Parathyroid adenoma (tissue), 2 donors: Measurements from ENCODE around the gene VENTX.
"Not testable (repeated sequence)": the region's sequence is repeated elsewhere in the genome, so short reads cannot be mapped to it uniquely, and the experiment has no call there.

Experiments
- H2AFZ ChIP-seq: fragments of 300-600 bp; sonication (generic); one replicate; pipeline ENCODE4 v1.7.0; 2017; ENCODE audit warnings: antibody characterized with exemption, mild to moderate bottlenecking
- H3K27ac ChIP-seq: fragments of 300-600 bp; sonication (generic); one replicate; pipeline ENCODE4 v1.7.0; 2017
- H3K27me3 ChIP-seq: fragments of 300-600 bp; sonication (generic); one replicate; pipeline ENCODE4 v1.7.0; 2017; ENCODE audit warnings: low read length; ENCODE audit not compliant: control insufficient read depth, insufficient read depth
- H3K36me3 ChIP-seq: fragments of 300-600 bp; sonication (generic); one replicate; pipeline ENCODE4 v1.7.0; 2017; ENCODE audit warnings: low read length; ENCODE audit not compliant: control insufficient read depth, insufficient read depth
- H3K4me1 ChIP-seq: fragments of 300-600 bp; sonication (generic); one replicate; pipeline ENCODE4 v1.7.0; 2017; ENCODE audit warnings: control low read depth
- H3K4me2 ChIP-seq: fragments of 300-600 bp; sonication (generic); one replicate; pipeline ENCODE4 v1.7.0; 2017; ENCODE audit warnings: low read length
- H3K4me3 ChIP-seq: fragments of 300-600 bp; sonication (generic); one replicate; pipeline ENCODE4 v1.7.0; 2017; ENCODE audit warnings: low read depth, low read length
- H3K79me2 ChIP-seq: fragments of 300-600 bp; sonication (generic); one replicate; pipeline ENCODE4 v1.7.0; 2017; ENCODE audit warnings: control low read depth
- H3K9ac ChIP-seq: fragments of 300-600 bp; sonication (generic); one replicate; pipeline ENCODE4 v1.7.0; 2017; ENCODE audit warnings: mild to moderate bottlenecking
- H3K9me3 ChIP-seq: fragments of 300-600 bp; sonication (generic); one replicate; pipeline ENCODE4 v1.7.0; 2017; ENCODE audit warnings: low read length; ENCODE audit not compliant: control insufficient read depth
- TF ChIP-seq, protein P1 (sequence below): fragments of 300-600 bp; sonication (generic); IDR thresholded peaks from one replicate; pipeline ENCODE4 v1.7.0; 2017; ENCODE audit warnings: antibody characterized with exemption, mild to moderate bottlenecking
- donor health status: primary hyperparathyroidism.

Gene VENTX

DNA sequence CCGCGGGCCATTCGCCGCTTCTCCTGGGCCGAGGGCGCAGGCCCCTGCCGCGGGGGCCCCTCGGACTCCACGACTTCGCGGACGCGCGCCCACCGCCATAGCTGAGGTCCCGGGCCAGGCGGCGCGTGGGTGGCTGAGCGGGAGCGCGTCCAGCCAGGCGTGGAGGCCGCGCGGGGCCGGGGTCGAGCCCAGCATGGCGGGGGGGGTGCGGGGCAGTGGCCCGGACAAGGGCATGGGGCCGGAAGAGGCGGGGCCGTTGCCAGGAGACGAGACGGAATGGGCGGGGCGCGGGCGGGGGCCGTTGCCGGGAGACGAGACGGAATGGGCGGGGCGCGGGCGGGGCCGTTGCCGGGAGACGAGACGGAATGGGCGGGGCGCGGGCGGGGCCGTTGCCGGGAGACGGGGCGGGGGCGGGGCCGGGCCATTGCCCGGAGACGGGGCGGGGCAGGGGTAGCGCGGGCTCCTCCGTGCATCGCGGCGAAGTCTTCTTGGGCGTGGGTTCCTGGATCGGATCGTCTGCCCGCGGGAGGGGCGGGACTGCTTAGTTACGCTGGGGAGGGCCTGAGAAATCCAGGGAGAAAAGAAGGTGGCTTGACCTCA lies 24.2 kb downstream of the VENTX start:
- no peaks in the 10 kb centered on the region for H3K4me1 ChIP-seq
- peak overlapping the region; percentile 51 for H3K27ac ChIP-seq
- H3K36me3 ChIP-seq: no peaks in the 10 kb centered on the region
- no peaks in the 10 kb centered on the region for H3K79me2 ChIP-seq
- TF ChIP-seq, protein P1, sequence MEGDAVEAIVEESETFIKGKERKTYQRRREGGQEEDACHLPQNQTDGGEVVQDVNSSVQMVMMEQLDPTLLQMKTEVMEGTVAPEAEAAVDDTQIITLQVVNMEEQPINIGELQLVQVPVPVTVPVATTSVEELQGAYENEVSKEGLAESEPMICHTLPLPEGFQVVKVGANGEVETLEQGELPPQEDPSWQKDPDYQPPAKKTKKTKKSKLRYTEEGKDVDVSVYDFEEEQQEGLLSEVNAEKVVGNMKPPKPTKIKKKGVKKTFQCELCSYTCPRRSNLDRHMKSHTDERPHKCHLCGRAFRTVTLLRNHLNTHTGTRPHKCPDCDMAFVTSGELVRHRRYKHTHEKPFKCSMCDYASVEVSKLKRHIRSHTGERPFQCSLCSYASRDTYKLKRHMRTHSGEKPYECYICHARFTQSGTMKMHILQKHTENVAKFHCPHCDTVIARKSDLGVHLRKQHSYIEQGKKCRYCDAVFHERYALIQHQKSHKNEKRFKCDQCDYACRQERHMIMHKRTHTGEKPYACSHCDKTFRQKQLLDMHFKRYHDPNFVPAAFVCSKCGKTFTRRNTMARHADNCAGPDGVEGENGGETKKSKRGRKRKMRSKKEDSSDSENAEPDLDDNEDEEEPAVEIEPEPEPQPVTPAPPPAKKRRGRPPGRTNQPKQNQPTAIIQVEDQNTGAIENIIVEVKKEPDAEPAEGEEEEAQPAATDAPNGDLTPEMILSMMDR: no peak
- H3K4me3 ChIP-seq: peak overlapping the region; percentile 58
- H2AFZ ChIP-seq: peak overlapping the region; percentile 82
- no peaks in the 10 kb centered on the region for H3K9me3 ChIP-seq
- H3K9ac ChIP-seq: no peak overlapping the region
- peak overlapping the region; percentile 88 for H3K4me2 ChIP-seq
- H3K27me3 ChIP-seq: no peaks in the 10 kb centered on the region

DNA sequence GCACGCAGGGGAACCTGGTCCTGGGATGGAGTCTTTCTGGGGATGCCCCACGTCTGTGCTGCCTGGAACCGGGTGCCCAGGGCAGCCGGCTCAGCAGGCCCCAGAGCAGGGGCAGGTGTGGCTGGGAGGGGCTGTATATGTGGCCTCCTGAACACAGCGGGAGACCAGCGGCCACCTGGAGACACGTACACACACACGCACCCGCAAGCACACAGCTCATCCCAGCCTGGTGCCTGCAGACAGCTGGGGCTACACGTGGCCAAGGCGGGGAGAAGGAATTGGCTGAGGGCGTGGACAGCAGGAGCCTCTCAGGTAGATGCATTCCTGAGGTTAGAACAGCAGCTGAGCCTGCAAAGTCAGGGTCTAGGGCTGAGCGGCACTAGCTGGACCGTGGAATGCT lies 25.0 kb downstream of the VENTX start:
- no peak overlapping the region for H3K27ac ChIP-seq

DNA sequence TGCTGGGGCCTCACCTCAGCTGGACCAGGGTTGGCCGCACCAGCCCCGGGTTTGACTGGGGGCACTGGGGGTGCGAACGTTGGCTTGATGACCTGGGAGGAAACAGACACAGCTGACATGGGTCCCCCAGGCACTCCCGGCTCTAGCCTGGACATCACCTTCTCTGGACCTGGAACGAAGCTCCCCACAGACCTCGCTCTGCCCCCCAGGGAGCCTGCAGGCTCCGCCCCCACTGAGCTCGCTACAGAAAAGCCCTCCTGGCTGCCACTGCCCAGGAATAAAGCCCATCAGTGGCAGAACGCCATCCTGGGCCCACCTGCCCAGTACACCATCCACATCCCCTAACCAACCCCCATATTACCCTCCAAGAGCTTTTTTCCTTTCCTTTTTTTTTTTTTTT lies 26.0 kb downstream of the VENTX start:
- H3K4me3 ChIP-seq: no peak overlapping the region
- no peak overlapping the region for H3K27ac ChIP-seq
- H3K4me2 ChIP-seq: no peak overlapping the region
- no peaks in the 10 kb centered on the region for H3K36me3 ChIP-seq
- TF ChIP-seq, protein P1: no peak
- no peaks in the 10 kb centered on the region for H3K4me1 ChIP-seq
- no peak overlapping the region for H3K9ac ChIP-seq
- no peak overlapping the region for H2AFZ ChIP-seq
- H3K9me3 ChIP-seq: no peaks in the 10 kb centered on the region
- H3K79me2 ChIP-seq: no peaks in the 10 kb centered on the region
- H3K27me3 ChIP-seq: no peaks in the 10 kb centered on the region

More for the DNA sequence above, 25.0 kb downstream of the VENTX start:
- Histone ChIP-seq H3K79me2 (no peaks in the 10 kb centered on the region), H2AFZ (no peak overlapping the region), H3K36me3 (no peaks in the 10 kb centered on the region), H3K4me3 (no peak overlapping the region), H3K4me1 (no peaks in the 10 kb centered on the region), H3K9ac (no peak overlapping the region), H3K4me2 (no peak overlapping the region), H3K9me3 (no peaks in the 10 kb centered on the region), H3K27me3 (no peaks in the 10 kb centered on the region)
- TF ChIP-seq, protein P1: no peak

DNA sequence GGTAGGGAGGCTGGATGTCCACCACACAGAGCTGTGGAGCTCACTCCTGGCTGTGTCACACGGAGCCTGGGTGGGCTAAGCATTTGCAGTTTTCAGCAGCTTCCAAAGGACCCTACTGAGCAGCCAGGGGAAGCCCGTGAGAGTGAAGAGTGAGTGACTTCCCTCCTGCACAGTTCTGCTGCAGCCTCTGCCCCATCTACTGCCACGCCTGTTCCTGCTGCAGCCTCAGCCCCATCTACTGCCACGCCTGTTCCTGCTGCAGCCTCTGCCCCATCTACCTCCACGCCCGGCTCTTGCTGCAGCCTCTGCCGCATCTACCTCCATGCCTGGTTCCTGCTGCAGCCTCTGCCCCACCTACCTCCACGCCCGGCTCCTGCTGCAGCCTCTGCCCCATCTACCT lies 26.8 kb downstream of the VENTX start:
- Histone ChIP-seq H3K4me2 (no peak overlapping the region), H2AFZ (no peak overlapping the region), H3K9me3 (no peaks in the 10 kb centered on the region), H3K79me2 (no peaks in the 10 kb centered on the region), H3K4me1 (no peaks in the 10 kb centered on the region), H3K27ac (no peak overlapping the region), H3K36me3 (no peaks in the 10 kb centered on the region), H3K4me3 (no peak overlapping the region), H3K9ac (no peak overlapping the region), H3K27me3 (no peaks in the 10 kb centered on the region)
- TF ChIP-seq, protein P1: no peak

DNA sequence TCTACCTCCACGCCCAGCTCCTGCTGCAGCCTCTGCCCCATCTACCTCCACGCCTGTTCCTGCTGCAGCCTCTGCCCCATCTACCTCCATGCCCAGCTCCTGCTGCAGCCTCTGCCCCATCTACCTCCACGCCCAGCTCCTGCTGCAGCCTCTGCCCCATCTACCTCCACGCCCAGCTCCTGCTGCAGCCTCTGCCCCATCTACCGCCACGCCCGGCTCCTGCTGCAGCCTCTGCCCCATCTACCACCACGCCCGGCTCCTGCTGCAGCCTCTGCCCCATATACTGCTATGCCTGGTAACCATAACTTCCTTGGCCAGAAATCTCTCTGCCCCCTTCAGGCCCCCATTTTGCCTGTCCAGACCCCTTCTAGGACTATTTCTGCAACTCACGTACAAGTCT lies 27.4 kb downstream of the VENTX start:
- H3K27me3 ChIP-seq, H2AFZ ChIP-seq, H3K36me3 ChIP-seq, H3K27ac ChIP-seq, H3K4me3 ChIP-seq, H3K4me1 ChIP-seq, H3K79me2 ChIP-seq, H3K9ac ChIP-seq, H3K4me2 ChIP-seq, H3K9me3 ChIP-seq: not testable (repeated sequence)
